GM12864 (cell line): ENCODE data around the gene ELK3.

Experiments
- DNase-seq: peaks from one replicate; pipeline ENCODE4 v3.0.0-alpha.2; 2011; ENCODE audit warnings: low read depth
- H3K4me3 ChIP-seq: 2 replicates; pipeline ENCODE4 v1.5.1; 2011; ENCODE audit warnings: mild to moderate bottlenecking, low read depth, low read length, control low read depth
- CTCF ChIP-seq: IDR thresholded peaks from 2 replicates; pipeline ENCODE4 v1.5.1; 2011; ENCODE audit warnings: low read depth, mild to moderate bottlenecking, moderate library complexity, low read length, control low read depth, inconsistent platforms; ENCODE audit errors: missing control alignments

ELK3 gene

GRCh38 chr12:96261557-96261956, 67.4 kb downstream of the ELK3 start:
- no peak overlapping the region for H3K4me3 ChIP-seq
- TF ChIP-seq CTCF: no peak
- DNase-seq: no peak

DNA sequence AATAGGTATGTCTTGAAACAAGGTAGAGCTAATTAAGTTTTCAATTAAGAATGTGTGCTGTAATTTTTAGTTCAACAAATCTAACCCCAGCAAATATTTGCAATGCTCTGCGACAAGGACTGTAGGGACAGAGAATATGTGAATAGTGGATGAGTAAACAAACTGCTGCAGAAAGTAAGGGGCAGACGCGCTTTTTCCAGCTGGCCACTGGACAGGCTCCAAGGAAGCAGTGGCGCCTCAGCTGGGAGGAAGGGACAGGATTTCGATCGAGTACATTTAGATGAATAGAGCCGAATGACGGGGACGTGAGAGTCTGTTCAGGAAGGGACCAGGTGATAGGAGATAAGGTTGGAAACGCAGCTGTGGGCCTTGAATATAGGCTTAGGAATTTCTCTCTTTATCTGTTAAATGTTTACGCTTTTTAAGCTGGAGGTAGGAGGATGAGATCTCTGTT, 69.3 kb downstream of the ELK3 start:
- no peak for DNase-seq
- no peak overlapping the region for H3K4me3 ChIP-seq
- no peak for TF ChIP-seq CTCF

- no peak overlapping the region for H3K4me3 ChIP-seq
- DNase-seq: no peak
- no peak for TF ChIP-seq CTCF
Measured at GRCh38 chr12:96265400-96265799, 71.2 kb downstream of the ELK3 start.

GRCh38 chr12:96265836-96266235, 71.7 kb downstream of the ELK3 start:
- no peak overlapping the region for H3K4me3 ChIP-seq
- no peak for DNase-seq
- no peak for TF ChIP-seq CTCF

DNA sequence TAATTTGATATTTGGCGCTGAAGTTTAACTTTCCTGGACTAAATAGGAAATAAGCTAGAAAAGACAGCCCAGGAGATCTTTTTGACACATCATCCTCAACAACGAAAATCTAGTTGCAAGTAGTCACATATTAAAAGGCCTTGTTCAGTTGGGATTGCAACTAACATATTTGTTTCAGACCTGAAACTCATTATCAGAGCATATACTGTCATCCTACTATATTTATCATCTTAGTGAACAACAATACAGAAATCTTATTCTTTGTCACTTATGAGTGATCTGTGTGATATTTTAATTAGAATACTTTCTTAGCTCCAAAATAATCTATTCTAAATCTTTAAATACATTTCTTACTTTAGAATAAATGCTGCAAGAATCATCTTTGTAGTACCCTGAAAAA, 72.1 kb downstream of the ELK3 start:
- no peak overlapping the region for H3K4me3 ChIP-seq
- no peak for TF ChIP-seq CTCF
- DNase-seq: no peak

GRCh38 chr12:96271469-96272199, 77.5 kb downstream of the ELK3 start:
- H3K4me3 ChIP-seq: no peak overlapping the region
- DNase-seq: no peak
- TF ChIP-seq CTCF: no peak

DNA sequence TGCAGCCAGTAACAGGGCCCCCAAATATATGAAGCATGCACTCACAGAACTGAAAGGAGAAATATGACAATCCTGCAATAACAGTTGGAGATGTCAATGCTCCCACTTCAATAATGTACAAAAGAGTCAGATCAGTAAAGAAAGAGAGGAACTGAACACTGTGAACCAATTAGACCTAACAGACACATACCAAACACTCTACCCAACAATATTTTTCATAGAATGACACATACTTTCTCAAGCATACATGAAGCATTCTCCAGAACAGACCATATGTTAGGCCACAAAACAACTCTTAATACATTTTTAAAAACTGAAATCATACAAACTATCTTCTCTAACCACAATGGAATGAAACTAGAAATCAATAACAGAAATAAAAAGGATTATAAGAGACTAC, 80.2 kb downstream of the ELK3 start:
- H3K4me3 ChIP-seq: no peak overlapping the region
- DNase-seq: no peak
- TF ChIP-seq CTCF: no peak
